HepG2 (cell line): Measurements from ENCODE around the gene OSBPL5. TPM values are rescaled to one million over a fixed set of nuclear protein-coding genes. Genes with fewer than 3 reads are reported as not detected.

Experiments used
- AKAP8 ChIP-seq: sonication (generic); formaldehyde crosslinking; IDR thresholded peaks from 2 replicates; pipeline ENCODE4 v1.5.1; 2020; ENCODE audit warnings: mild to moderate bottlenecking, missing genetic modification reagents
- BHLHE40 ChIP-seq: IDR thresholded peaks from 2 replicates; pipeline ENCODE4 v1.6.1; 2011; ENCODE audit warnings: low read length, improper control_type of control experiment
- CTCF ChIP-seq: sonication (generic); formaldehyde crosslinking; IDR thresholded peaks from 2 replicates; pipeline ENCODE4 v1.5.0; 2020; ENCODE audit warnings: mild to moderate bottlenecking, missing genetic modification reagents, moderate library complexity
- EED ChIP-seq: sonication (generic); formaldehyde crosslinking; IDR thresholded peaks from 2 replicates; pipeline ENCODE4 v1.5.0; 2020; ENCODE audit warnings: mild to moderate bottlenecking, missing genetic modification reagents
- EP300 ChIP-seq, 3 experiments: sonication (generic) in 1 of 3; formaldehyde crosslinking in 1 of 3; IDR thresholded peaks; 2 replicates each; pipeline versions ENCODE4 v1.5.1 to v1.6.1; 2011 to 2020; ENCODE audit warnings: low read depth in 2 of 3, low read length in 2 of 3, borderline replicate concordance in 1 of 3, improper control_type of control experiment in 1 of 3, mild to moderate bottlenecking in 1 of 3, missing genetic modification reagents in 1 of 3, moderate library complexity in 1 of 3
- FOXO4 ChIP-seq: sonication (generic); formaldehyde crosslinking; conservative IDR thresholded peaks from 2 replicates; pipeline ENCODE4 v1.8.1; 2023; ENCODE audit warnings: missing genetic modification reagents
- KMT2B ChIP-seq: IDR thresholded peaks from 2 replicates; pipeline ENCODE4 v1.6.1; 2016; ENCODE audit warnings: missing genetic modification reagents, missing compliant biosample characterization
- MLXIP ChIP-seq: sonication (generic); formaldehyde crosslinking; IDR thresholded peaks from 2 replicates; pipeline ENCODE4 v1.9.0; 2021; ENCODE audit warnings: missing genetic modification reagents, borderline replicate concordance
- NCOA5 ChIP-seq: sonication (generic); formaldehyde crosslinking; IDR thresholded peaks from 2 replicates; pipeline ENCODE4 v1.4.0; 2020; ENCODE audit warnings: missing genetic modification reagents
- NFE2L1 ChIP-seq: sonication (generic); formaldehyde crosslinking; IDR thresholded peaks from 2 replicates; pipeline ENCODE4 v1.4.0; 2020; ENCODE audit warnings: missing genetic modification reagents, mild to moderate bottlenecking, borderline replicate concordance
- NONO ChIP-seq, 2 experiments: fragments of 450-650 bp in 1 of 2; sonication (generic) in 1 of 2; formaldehyde crosslinking in 1 of 2; IDR thresholded peaks in 1 of 2; conservative IDR thresholded peaks in 1 of 2; 2 replicates each; pipeline versions ENCODE4 v1.6.1 to v1.8.0; 2017 to 2022; ENCODE audit warnings: mild to moderate bottlenecking in 1 of 2, missing genetic modification reagents in 1 of 2, moderate library complexity in 1 of 2
- PHF8 ChIP-seq: sonication (generic); formaldehyde crosslinking; IDR thresholded peaks from 2 replicates; pipeline ENCODE4 v1.5.0; 2020; ENCODE audit warnings: missing genetic modification reagents
- RFXAP ChIP-seq: sonication (generic); formaldehyde crosslinking; IDR thresholded peaks from 2 replicates; pipeline ENCODE4 v1.4.0; 2020; ENCODE audit warnings: missing genetic modification reagents, borderline replicate concordance
- TBL1XR1 ChIP-seq: fragments of 150-350 bp; IDR thresholded peaks from 2 replicates; pipeline ENCODE4 v1.6.1; 2014; ENCODE audit warnings: borderline replicate concordance, low read length; ENCODE audit not compliant: partially characterized antibody
- TCF7 ChIP-seq: sonication (generic); IDR thresholded peaks from 2 replicates; pipeline ENCODE4 v1.6.1; 2016; ENCODE audit warnings: antibody characterized with exemption, low read depth
- TOPORS ChIP-seq: sonication (generic); formaldehyde crosslinking; IDR thresholded peaks from 2 replicates; pipeline ENCODE4 v1.8.0; 2023; ENCODE audit warnings: mild to moderate bottlenecking, missing genetic modification reagents
- TRIM22 ChIP-seq: fragments of 450-650 bp; IDR thresholded peaks from 2 replicates; pipeline ENCODE4 v1.6.1; 2017
- ZNF20 ChIP-seq: sonication (generic); formaldehyde crosslinking; IDR thresholded peaks from 2 replicates; pipeline ENCODE4 v1.4.0; 2020; ENCODE audit warnings: mild to moderate bottlenecking, moderate library complexity, missing genetic modification reagents
- ZNF331 ChIP-seq: sonication (generic); formaldehyde crosslinking; IDR thresholded peaks from 2 replicates; pipeline ENCODE4 v1.4.0; 2020; ENCODE audit warnings: missing genetic modification reagents
- polyA plus RNA-seq, 8 experiments: library from polyadenylated mRNA; depleted of rRNA in 3 of 8; stranded (reverse) in 7 of 8; unstranded in 1 of 8; fragments of >200 nt; fragmentation: Illumina TruSeq in 4 of 8; extraction: Trizol in 4 of 8; gene quantifications; 2 replicates each; pipeline versions ENCODE4 v1.2.1 to v1.2.3, GENCODE V29; 2011 to 2016; ENCODE audit warnings: low read depth in 4 of 8, missing spikeins in 1 of 8, mixed read lengths in 1 of 8; ENCODE audit not compliant: insufficient read depth in 1 of 8
- total RNA-seq, 5 experiments: library from RNA; depleted of rRNA; stranded (reverse); fragments of >200 nt; fragmentation: Illumina TruSeq; extraction: Trizol; gene quantifications; 2 replicates each; pipeline ENCODE4 v1.2.3, GENCODE V29; 2016; ENCODE audit warnings: low read depth in 1 of 5

Gene OSBPL5
- total and polyA plus RNA-seq, 2 of the 13 experiments (the other 11 are each of a cell fraction or from before 2014, with no cell fraction given): not detected

- no peak for TF ChIP-seq KMT2B
- no peak for TF ChIP-seq RFXAP (CRISPR knock-in tag)
- no peak for TF ChIP-seq TBL1XR1
- no peak for TF ChIP-seq PHF8
- TF ChIP-seq FOXO4 (CRISPR knock-in tag): 0 out of 2 replicates have a peak, but pooled peaks have one; percentile 32
- peak; percentile 56 for TF ChIP-seq CTCF (CRISPR knock-in tag)
- no peak for TF ChIP-seq EED
- TF ChIP-seq NFE2L1 (CRISPR knock-in tag): no peak
- TF ChIP-seq EP300 (IDR thresholded peaks at IDR 0.05; ENCODE audit: low read depth in 2 of 2, low read length in 2 of 2): no peak
- TF ChIP-seq EP300 (CRISPR knock-in tag; IDR thresholded peaks at IDR 0.05; ENCODE audit: borderline replicate concordance): no peak
- TF ChIP-seq NONO (IDR thresholded peaks at IDR 0.05): no peak
- no peak for TF ChIP-seq NONO (CRISPR knock-in tag; conservative IDR thresholded peaks at IDR 0.05)
- no peak for TF ChIP-seq TRIM22
- TF ChIP-seq AKAP8 (CRISPR knock-in tag): no peak
- no peak for TF ChIP-seq ZNF20 (CRISPR knock-in tag)
- TF ChIP-seq NCOA5 (CRISPR knock-in tag): no peak
- TF ChIP-seq BHLHE40: peak; percentile 76
- TF ChIP-seq ZNF331 (CRISPR knock-in tag): no peak
- no peak for TF ChIP-seq TOPORS (CRISPR knock-in tag)
- no peak for TF ChIP-seq TCF7
- TF ChIP-seq MLXIP (CRISPR knock-in tag): no peak
Observed at GRCh38 chr11:3195251-3196160, 30.4 kb upstream of the OSBPL5 start (continued).
